AG10803 (cell line): Measurements from ENCODE around the gene EN1.

Experiments
- DNase-seq: peaks from one replicate; pipeline ENCODE4 v3.0.0; 2010; ENCODE audit warnings: low read depth
- H3K4me3 ChIP-seq: 2 replicates; pipeline ENCODE4 v1.5.1; 2011; ENCODE audit warnings: mild to moderate bottlenecking, low read length, control low read depth
- TF ChIP-seq, protein P1 (sequence below): conservative IDR thresholded peaks from 2 replicates; pipeline ENCODE4 v1.5.1; 2011; ENCODE audit warnings: mild to moderate bottlenecking, low read length, control low read depth, inconsistent platforms

EN1 gene

GRCh38 chr2:118855451-118856279 lies 8.2 kb upstream of the EN1 start:
- peak; percentile 83 for DNase-seq
- H3K4me3 ChIP-seq: peak overlapping the region; percentile 59

DNA sequence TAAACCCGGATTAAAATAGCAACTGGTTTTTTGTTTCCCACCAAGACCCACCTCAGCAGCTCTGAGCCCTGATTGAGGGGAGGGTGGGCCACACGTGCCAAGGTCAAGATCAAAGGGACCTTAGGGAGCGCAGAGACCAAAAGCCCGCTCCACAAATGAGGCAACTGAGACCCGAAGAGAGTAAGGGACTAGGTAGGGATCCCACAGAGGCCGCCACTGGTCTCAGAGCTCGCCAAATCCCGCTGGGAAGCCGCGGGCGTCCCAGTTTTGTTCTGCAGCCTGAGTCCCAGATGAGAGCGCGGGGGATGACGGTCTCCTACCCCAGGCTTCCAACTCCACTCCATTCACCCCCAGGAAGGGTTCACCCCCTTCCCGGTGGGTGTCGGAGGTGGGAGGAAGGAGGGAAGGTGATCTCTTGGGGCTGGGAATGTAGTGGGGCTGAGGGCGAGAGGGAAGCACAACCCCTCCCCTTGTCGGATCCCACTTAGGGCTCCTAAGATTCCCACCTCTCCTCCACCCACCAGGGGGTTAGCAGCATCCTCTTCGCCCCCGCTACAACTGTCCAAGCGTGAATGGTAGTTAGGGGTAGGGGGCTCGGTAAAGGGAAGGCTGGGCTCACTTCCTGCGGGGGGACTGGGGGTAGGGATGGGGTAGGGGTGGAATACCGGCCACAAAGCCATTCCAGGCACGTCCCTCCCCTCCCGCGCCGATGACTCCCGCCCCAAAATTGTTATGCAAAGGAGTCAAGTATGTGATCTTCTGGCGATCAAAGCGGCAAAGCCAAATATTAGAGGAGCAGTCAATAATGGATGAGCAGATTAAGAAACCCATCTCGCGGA lies 7.3 kb upstream of the EN1 start:
- H3K4me3 ChIP-seq: peak overlapping the region; percentile 59
- TF ChIP-seq, protein P1, sequence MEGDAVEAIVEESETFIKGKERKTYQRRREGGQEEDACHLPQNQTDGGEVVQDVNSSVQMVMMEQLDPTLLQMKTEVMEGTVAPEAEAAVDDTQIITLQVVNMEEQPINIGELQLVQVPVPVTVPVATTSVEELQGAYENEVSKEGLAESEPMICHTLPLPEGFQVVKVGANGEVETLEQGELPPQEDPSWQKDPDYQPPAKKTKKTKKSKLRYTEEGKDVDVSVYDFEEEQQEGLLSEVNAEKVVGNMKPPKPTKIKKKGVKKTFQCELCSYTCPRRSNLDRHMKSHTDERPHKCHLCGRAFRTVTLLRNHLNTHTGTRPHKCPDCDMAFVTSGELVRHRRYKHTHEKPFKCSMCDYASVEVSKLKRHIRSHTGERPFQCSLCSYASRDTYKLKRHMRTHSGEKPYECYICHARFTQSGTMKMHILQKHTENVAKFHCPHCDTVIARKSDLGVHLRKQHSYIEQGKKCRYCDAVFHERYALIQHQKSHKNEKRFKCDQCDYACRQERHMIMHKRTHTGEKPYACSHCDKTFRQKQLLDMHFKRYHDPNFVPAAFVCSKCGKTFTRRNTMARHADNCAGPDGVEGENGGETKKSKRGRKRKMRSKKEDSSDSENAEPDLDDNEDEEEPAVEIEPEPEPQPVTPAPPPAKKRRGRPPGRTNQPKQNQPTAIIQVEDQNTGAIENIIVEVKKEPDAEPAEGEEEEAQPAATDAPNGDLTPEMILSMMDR: no peak
- no peak for DNase-seq

More at GRCh38 chr2:118855451-118856279, 8.2 kb upstream of the EN1 start:
- TF ChIP-seq, protein P1: peak; percentile 74

DNA sequence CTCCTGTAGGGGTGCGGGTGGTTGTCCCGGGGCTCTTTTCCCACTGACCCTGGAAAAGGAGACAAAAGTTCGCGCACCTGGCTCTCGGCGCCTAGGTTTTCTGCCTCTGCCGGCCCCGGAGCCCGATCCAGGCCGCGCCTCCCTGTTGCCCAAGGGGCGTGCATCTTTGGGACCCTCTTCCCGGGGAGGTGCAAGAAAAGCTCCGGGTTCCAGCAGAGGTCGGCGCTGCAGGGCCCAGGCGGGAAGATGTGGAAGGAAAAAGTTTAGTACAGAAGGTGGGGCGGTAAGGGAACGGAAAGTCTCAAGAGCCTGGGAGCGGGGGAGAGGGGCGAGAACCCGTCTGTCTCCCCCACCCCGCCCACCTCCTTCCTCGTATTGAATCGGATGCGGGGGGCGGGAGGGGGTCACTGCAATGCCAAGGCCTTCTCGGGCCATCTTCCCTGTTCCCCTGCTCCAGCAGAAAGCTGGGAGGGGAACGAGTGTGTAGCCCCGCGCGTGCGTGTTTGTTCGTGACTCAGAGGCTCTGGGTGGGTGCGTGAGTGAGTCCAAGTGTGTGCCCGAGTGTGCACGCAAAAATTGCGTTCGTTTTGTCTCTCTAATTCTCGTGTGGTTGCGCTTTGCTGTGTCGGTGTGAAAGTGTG lies 6.3 kb upstream of the EN1 start:
- peak overlapping the region; percentile 38 for H3K4me3 ChIP-seq
- TF ChIP-seq, protein P1: no peak
- no peak for DNase-seq

GRCh38 chr2:118853129-118853640 lies 5.7 kb upstream of the EN1 start:
- H3K4me3 ChIP-seq: peak overlapping the region; percentile 38
- no peak for DNase-seq
- TF ChIP-seq, protein P1: no peak

DNA sequence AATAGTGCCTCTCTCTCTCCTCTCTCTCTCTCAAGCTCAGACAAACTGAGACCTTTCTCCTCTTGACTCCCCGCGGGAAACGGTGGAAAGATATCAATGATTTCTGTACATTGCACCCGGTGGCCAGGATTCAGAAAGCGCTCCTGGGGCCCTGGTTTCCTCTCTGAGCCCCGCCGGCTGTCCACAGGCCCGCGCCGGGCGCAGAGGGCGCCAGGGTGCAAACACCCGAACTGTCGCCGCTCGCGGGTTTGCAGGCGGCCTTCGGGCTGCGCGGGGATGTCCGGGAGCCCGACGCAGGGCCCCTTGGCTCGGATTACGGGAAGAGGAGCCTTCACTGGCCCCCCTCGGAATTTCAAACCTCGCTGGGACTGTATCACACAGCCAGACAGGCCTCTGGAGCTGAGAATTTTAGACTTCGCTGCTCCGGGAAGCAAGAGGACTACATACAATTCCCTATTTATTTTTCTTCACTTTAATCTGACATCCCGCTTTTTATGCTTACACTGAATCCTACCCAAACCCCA lies 5.2 kb upstream of the EN1 start:
- no peak for DNase-seq
- peak overlapping the region; percentile 38 for H3K4me3 ChIP-seq
- TF ChIP-seq, protein P1: no peak

DNA sequence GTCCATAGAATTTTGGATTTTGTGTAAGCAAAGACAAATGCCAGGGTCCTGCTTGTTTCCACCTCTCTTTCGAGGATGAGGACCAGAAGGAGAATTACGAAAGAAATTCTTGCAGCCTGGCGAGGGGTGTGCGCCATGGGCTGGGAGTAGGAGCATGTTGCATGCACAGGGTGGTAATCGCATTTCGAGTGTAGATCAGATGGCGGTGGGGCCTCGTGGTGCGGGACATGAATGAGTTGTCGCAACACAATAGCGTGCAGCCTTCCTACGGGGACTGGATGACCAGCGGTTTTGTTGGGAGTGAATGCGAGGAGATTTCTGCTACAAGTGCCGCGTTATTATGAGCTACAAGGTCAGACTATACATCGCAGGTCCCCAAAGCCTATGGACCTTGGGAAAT lies 4.2 kb upstream of the EN1 start:
- no peak for DNase-seq
- H3K4me3 ChIP-seq: no peak overlapping the region; the same call in 1 of the 2 replicates
- TF ChIP-seq, protein P1: no peak
